ENCODE measurements around the gene BDH1. TPM values are rescaled to one million over a fixed set of nuclear protein-coding genes. Genes with fewer than 3 reads are reported as not detected.

The BDH1 gene
- total and polyA plus RNA-seq, 2 experiments from 2014 or later, result 61.8 to 62.9 TPM

- H3K4me3 ChIP-seq, result no peak overlapping the region
- no peaks in the 10 kb centered on the region for H3K36me3 ChIP-seq (replicated peaks; ENCODE audit: insufficient read depth, low read depth)
- no peak overlapping the region for H2AFZ ChIP-seq
- H3K4me1 ChIP-seq (ENCODE audit: insufficient read depth), result peaks cover 35% of the 10 kb centered on the region
- no peak for DNase-seq (ENCODE audit: low spot score)
- 84% methylated on average over 24 of the region's 24 CpGs for WGBS (ENCODE audit: low lambda C conversion rate, missing lambda C conversion rate)
- H3K4me2 ChIP-seq, result no peak overlapping the region
- TF ChIP-seq EZH2 (IDR thresholded peaks at IDR 0.05; ENCODE audit: borderline replicate concordance) (no peak), CTCF (IDR thresholded peaks at IDR 0.05; ENCODE audit: poor library complexity) (no peak)
- H3K27ac ChIP-seq, result no peak overlapping the region
- H3K9me2 ChIP-seq (replicated peaks; ENCODE audit: insufficient read depth), result no peaks in the 10 kb centered on the region
- H3K27me3 ChIP-seq, result no peaks in the 10 kb centered on the region
- no peaks in the 10 kb centered on the region for H3K79me2 ChIP-seq
- no peaks in the 10 kb centered on the region for H3K9me3 ChIP-seq (ENCODE audit: low read depth)
- no peaks in the 10 kb centered on the region for H4K20me1 ChIP-seq (ENCODE audit: insufficient read depth, poor library complexity, severe bottlenecking)
Observed at GRCh38 chr3:197505796-197506548, 49.8 kb downstream of the BDH1 start.

GRCh38 chr3:197504641-197505121 is 51.1 kb downstream of the BDH1 start:
- no peaks in the 10 kb centered on the region for H3K9me3 ChIP-seq (ENCODE audit: low read depth)
- peak overlapping the region; percentile 48 for H3K27ac ChIP-seq
- H3K4me2 ChIP-seq, result peak overlapping the region; percentile 57
- peaks cover 31% of the 10 kb centered on the region for H3K4me1 ChIP-seq (ENCODE audit: insufficient read depth)
- H3K27me3 ChIP-seq, result no peaks in the 10 kb centered on the region
- TF ChIP-seq CTCF (IDR thresholded peaks at IDR 0.05; ENCODE audit: poor library complexity) (no peak), EZH2phosphoT487 (IDR thresholded peaks at IDR 0.05; ENCODE audit: low read depth, severe bottlenecking, unreplicated experiment) (no peak), EZH2 (IDR thresholded peaks at IDR 0.05; ENCODE audit: borderline replicate concordance) (no peak)
- no peaks in the 10 kb centered on the region for H3K79me2 ChIP-seq
- H3K4me3 ChIP-seq, result no peak overlapping the region
- H2AFZ ChIP-seq, result no peak overlapping the region
- H3K36me3 ChIP-seq (replicated peaks; ENCODE audit: insufficient read depth, low read depth), result no peaks in the 10 kb centered on the region
- no peaks in the 10 kb centered on the region for H3K9me2 ChIP-seq (replicated peaks; ENCODE audit: insufficient read depth)
- no peak for DNase-seq (ENCODE audit: low spot score)
- H4K20me1 ChIP-seq (ENCODE audit: insufficient read depth, poor library complexity, severe bottlenecking), result no peaks in the 10 kb centered on the region
- WGBS (ENCODE audit: low lambda C conversion rate, missing lambda C conversion rate), result 44% methylated on average over 6 of the region's 15 CpGs

- H3K27me3 ChIP-seq, result no peaks in the 10 kb centered on the region
Observed at GRCh38 chr3:197504229-197504628, 51.5 kb downstream of the BDH1 start.

More at GRCh38 chr3:197504229-197504628, 51.5 kb downstream of the BDH1 start:
- Histone ChIP-seq H3K4me2 (peak overlapping the region; percentile 57), H3K9me2 (replicated peaks; ENCODE audit: insufficient read depth) (no peaks in the 10 kb centered on the region), H3K27ac (peak overlapping the region; percentile 48), H3K9me3 (ENCODE audit: low read depth) (no peaks in the 10 kb centered on the region), H4K20me1 (ENCODE audit: insufficient read depth, poor library complexity, severe bottlenecking) (no peaks in the 10 kb centered on the region), H3K36me3 (replicated peaks; ENCODE audit: insufficient read depth, low read depth) (no peaks in the 10 kb centered on the region), H3K4me1 (ENCODE audit: insufficient read depth) (peaks cover 27% of the 10 kb centered on the region), H3K4me3 (no peak overlapping the region), H3K79me2 (no peaks in the 10 kb centered on the region), H2AFZ (no peak overlapping the region)
- no peak for DNase-seq (ENCODE audit: low spot score)
- 52% methylated on average over 7 of the region's 7 CpGs for WGBS (ENCODE audit: low lambda C conversion rate, missing lambda C conversion rate)
- TF ChIP-seq CTCF (IDR thresholded peaks at IDR 0.05; ENCODE audit: poor library complexity) (no peak), EZH2 (IDR thresholded peaks at IDR 0.05; ENCODE audit: borderline replicate concordance) (no peak), EZH2phosphoT487 (IDR thresholded peaks at IDR 0.05; ENCODE audit: low read depth, severe bottlenecking, unreplicated experiment) (no peak)

Measured in hepatocyte (in vitro differentiated cells).